Left hindlimb (tissue), 1 donor: ENCODE measurements around the gene BMP6.
"Not testable (repeated sequence)": the region's sequence is repeated elsewhere in the genome, so short reads cannot be mapped to it uniquely, and the experiment has no call there.

Experiments used
- DNase-seq: peaks from one replicate; pipeline ENCODE4 v3.0.0-alpha.2; 2018

BMP6 gene

DNA sequence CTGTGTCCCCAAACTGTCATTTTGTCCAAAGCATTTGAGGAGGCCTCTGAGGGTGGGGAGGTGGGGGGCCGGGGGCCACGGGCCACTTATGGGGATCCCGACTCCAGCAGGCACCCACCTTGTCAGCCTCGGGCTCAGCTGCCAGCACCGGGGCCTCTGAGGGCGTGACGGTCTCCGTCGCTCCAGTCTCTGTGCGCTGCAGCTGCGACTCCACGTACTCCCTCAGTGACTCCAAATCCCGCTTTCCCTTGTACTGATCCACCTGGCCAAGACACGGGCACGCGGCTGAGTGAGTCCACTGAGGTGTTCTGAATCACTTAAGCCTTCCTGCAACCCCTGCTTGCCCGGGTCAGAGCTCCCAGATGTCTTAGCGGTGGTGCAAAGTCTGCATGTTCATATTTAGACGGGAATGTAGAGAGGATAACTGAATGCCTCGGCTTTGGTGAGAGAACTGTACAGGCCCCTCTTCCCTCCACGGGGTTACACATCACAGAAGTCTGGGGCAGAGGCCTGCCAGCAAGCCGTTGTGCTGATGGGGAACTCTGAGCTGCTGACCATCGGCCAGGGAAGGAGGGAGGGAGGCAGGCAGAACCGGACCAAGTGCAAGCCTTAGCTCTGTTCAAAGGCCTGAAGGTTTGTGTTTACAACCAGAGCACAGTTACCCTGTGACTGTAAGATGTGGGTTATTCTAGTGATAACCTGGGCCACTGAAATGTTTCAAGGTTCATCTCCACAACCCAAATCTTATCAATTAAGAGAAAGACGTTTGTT, 162.9 kb downstream of the BMP6 start:
- DNase-seq: no peak

DNA sequence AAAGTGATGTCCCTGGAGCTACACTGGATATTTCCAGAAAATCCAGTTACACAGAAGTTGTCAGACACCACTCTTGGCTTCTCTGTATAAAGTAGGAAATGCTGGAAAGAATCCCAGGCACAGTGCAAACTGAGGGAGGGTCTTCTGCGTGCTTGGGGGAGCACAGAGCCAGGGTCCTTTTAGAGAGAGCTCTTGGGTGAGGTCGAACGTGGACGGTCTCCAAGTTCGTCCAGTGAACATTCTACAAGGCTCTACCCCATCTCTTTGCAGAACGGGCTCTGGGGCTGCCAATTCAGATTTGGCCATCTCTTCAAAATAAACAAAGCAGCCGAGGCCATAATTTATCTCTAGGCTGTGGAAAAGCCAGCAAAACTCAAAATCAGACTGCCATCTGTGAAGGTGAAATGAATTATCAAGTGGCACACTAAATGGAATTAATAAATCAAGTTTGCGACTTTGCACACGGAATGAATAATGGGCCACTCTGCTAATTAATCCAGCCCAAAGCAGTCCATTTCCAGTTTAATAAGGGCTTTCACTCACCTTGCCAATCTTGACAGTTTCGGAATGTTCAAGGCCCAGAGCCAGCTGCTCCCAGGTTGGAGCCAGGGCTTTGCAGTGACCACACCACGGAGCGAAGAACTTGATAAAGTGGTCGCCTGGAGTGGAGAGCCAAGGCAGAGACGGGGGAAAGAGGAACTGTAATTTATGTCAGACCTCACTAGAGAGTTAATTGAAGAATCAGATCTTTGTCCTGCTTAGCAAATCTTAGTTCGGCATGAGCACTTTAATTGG, 165.4 kb downstream of the BMP6 start:
- DNase-seq: no peak

DNA sequence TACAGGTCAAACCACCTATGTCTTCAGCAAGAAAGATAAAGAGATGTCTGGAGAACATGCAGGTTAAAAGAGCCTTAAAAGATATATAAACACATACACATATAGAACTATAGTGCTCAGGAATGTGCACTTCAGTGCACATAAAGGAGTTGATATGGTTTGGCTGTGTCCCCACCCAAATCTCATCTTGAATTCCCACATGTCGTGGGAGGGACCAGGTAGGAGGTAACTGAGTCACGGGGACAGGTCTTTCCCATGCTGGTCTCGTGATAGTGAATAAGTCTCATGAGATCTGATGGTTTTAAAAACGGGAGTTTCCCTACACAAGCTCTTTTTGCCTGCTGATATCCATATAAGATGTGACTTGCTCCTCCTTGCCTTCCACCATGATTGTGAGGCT, 166.5 kb downstream of the BMP6 start:
- DNase-seq: not testable (repeated sequence)

DNA sequence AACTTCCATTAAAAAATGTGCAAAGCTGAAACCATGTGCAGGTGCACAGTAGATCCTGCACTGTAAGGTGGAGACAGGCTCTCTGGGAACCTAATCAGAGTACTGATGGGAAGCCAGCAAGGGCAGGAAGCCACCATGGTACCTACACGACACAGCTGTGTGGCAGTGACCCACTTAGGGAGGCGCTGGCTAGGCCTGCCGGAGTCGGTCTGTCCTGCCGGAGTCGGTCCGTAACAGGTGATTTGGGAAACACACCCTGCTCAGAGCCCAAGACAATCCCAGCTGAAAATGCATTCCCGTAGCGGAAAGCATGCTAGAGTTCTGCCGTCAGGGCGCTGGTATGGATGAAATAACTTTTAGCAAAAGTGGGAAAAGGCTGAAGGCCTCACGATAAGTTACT, 167.4 kb downstream of the BMP6 start:
- DNase-seq: no peak

DNA sequence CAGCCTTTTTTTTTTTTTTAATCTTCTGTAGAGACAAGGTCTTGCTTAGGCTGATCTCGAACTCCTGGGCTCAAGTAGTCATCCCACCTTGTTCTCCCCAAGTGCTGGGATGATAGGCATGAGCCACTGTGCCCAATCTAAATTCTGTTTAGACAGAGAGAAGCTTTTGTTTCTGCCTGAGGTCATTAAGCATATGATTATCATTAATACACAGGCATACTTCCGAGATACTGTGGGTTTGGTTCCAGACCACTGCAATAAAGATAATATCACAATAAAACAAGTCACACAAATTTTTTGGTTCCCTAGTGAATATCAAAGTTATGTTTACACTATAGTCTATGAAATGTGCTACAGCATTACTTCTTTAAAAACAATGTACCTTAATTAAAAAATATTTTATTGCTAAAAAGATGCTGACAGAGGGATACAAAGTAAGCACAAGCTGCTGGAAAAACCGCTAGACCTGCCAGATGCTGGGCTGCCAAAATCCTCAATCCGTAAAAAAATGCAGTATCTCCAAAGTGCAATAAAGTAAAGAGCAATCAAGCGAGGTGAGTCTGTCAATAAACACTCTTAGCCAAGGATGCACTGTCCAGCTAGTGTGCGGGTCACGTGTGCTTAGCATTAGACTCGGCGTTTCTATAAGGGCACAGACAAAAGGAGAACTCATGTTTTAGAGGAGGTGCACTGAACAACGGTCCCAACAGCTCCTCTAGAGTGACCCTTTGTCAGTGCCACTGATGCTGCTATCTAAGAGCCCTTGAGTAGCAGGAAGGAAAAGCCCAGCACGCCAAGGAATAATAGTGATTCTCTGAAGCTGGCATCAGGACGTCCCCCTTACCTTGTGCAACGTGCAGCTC, 168.6 kb downstream of the BMP6 start:
- DNase-seq: no peak

DNA sequence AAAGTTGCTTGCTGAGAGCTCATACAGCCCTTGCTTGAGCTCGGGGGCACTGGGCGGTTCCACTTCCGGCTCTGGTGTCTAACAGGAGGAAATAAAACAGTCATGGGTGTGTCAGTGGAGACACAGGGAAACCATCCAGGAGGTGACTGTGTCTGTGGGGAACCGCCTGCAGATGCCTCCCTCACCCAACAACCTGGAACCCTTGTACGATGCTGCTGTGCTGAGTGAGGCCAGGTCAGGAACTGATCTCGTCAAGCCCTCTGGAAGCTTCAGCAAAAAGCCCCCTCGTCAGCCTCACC, 169.2 kb downstream of the BMP6 start:
- no peak for DNase-seq

DNA sequence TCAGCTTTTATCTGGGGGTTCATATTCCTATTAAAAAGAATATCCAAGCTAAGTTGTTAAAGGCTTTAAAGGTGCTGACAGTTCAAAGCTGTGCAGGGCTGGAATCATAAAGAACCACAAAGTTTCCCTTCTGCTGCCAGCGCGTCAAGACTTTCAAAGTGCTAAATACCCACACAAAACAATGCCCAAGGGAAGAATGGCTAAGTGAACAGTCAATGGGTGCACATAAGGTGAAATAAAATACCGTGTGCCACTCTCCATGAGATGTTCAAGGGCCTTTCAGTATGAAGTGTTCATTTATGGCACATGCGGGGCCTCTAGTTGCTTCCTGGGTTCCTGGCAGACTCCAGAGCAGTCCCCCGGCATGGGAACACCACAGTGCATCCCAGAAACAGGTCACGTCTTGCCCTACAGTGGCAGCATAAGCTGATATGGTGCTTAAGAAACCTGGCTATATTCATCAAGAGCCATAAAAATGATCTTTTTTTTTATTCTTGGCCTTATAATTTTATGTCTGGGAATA, 170.6 kb downstream of the BMP6 start:
- DNase-seq: no peak

DNA sequence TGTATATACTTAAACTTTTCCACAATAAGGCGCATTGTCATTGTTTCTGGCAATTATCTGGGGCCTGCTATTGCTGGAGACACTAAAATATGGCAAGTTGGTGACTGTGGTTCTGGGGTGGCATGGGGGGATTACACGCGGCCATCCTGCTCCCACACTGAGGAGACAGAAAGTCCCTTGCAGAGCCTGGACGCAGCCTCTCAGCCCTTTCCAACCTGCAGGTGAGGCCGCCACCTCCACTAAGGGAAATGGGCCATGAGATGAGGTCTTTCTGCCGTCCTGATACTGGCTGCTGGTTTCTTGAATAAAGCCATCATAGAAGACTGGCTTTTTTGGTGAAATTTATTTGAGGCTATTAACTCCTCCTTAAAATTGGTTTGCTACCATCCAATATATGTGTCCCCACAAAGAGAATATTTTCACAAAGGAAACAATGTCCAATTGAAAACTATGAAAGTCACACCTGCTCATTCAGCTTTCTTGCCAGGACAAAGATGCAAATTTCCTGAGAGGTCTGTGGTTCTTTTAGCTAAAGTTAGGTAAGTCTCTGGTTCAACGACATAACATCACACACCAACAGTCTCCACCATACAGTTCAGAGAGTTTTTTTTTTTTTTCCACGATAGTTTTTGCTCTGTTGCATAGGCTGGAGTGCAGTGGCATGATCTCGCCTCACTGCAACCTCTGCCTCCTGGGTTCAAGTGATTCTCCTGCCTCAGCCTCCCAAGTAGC, 171.7 kb downstream of the BMP6 start:
- DNase-seq: no peak

DNA sequence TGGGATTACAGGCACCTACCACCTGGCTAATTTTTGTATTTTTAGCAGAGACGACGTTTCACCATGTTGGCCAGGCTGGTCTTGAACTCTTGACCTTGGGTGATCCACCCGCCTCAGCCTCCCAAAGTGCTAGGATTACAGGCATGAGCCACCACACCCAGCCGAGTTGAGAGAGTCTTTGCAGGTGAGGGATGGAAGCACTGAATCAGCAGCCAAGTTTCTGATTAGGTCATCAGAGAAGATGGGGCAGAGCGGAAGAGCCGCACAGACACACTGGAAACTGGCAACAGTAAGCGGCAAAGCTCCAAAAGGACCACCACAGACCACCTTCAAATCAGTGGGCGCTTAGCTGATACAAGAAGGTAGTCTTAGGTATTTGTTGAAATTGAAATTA, 172.3 kb downstream of the BMP6 start:
- not testable (repeated sequence) for DNase-seq

DNA sequence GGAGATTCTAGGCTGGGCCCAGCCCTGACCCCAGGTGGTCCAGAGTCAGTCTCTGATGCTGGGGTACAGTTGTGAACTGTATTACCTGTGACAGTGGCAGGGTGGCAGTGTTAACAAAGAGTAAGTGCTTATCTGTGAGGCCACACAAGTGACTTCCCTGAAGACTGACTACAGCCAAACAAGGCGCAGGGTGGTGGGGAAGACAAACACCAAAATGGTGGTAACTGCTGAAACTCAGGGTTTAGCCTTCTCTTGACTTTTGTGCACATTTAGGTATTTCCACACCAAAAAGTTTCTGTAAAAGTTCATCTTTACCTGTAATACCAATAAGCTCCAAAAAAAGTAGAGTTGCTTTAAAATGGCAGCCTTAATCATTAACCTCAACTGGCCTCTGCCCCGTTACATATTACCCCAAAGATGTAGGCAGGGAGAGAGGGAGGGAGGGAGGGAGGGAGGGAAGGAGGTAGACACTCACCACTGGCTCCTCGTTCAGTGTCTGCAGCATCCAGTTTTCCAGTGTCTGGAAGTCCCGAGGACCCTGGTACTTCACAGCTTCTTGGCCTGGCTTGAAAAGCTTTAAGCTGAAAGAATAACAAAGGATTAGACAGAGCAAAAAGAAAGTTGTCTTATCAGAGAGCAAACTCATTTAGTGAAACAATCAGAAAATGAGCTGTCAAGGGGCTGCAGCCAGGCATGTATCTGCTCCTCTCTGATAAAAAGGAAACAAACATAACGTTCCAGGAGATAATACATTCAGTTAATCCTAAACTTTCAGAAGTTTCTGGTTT, 173.4 kb downstream of the BMP6 start:
- no peak for DNase-seq

DNA sequence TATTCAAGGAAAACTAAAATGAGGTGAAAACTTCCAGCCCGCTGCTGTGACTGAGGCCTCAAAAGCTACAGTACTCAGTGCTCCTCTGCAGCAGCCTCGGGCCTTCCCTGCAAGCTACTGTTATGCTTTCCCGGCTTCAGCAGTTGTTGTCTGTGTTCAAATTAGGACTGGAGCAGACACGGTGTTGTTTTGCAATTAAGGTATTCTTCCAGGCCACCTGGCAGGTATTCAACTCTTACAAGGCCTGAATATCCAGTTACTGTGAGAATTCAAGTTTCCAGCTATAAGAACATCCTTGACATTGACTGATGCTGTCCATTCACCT, 174.0 kb downstream of the BMP6 start:
- DNase-seq: no peak

DNA sequence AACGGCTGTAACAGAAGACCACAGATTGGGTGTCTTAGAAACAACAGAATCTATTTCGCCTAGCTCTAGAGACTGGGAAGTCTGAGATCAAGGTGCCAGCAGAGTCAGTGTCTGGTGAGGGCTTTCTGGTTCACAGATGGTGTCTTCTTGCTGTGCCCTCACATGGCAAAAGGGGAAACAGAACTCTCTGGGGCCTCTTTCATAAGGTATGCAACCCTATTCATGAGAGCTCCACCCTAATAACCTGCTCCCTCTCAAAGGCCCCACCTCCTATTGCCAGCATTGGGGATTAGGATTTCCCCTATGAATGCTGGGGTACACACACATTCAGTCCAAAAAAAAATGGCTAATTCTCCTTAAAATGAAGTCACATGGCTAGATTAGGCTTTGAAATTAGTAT, 174.7 kb downstream of the BMP6 start:
- DNase-seq: no peak

DNA sequence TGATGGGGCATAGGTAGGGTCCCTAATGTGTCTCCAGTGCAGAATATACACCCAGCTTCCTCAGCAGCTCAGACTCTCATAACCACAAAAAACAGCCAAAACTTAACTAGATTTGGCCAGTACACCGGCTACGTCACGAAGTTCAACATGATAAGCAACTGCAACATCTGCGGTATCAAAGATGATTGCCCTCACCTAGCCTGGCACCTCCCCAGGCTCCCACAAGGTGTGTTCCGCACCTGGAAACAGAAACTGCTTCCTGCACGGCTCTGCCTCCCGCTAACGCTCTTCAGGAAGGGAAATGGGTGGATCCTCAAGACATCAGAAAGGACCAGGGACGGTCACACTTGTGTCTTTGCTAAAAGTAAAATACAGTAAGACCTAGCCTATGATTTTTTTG, 175.2 kb downstream of the BMP6 start:
- no peak for DNase-seq

DNA sequence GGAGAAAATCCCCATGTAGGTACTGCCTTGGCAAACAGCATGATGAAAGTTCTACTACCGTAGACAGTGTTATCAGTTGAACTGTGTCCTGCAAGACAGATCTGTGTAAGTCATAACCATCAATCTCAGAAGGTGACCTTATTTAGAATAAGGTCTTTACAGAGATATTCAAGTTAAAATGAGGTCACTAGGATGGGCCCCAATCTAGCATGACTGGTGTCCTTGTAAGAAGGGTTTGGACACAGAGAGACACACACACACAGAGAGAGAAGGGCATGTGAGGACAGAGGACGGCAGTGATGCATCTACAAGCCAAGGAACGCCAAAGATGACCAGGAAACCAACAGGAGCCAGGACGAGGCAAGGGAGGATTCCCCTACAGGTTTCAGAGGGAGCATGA, 175.9 kb downstream of the BMP6 start:
- no peak for DNase-seq

DNA sequence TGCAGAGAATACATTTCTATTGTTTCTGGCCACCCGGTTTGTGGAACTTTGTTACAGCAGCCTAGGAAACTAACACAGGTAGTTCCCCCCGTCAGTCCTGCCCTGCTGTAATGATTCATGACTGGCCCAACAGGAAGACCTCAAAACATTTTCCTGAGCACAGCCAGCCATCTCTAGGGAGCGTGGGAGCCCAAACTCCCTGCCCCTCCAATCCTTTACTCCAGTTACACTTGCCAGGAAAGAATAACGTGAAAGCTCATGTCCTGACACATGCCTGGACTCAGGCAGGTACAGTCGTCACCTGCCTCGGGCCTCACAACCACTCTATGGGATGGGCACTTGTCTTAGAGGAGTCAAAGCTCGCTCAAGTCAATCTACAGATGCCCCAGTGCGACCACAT, 176.3 kb downstream of the BMP6 start:
- DNase-seq: no peak

DNA sequence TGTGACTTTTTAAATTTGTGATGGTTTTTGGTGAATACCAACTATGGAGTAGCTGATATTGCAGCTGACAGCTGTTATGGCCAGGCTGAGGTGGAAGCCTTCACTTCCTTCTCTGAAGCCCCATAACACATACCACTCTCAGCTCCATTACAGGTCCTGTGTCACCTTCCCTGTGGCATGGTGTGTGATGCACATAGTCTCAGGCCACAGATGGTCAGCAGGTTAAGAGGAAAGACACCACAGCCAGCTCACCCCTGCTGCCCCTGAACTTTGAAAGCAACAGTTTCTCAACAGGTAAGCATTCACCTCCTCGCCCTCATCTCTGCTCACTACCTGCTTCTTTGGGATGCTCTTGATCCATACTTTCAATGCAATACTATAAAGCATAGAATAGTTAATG, 177.0 kb downstream of the BMP6 start:
- DNase-seq: no peak

DNA sequence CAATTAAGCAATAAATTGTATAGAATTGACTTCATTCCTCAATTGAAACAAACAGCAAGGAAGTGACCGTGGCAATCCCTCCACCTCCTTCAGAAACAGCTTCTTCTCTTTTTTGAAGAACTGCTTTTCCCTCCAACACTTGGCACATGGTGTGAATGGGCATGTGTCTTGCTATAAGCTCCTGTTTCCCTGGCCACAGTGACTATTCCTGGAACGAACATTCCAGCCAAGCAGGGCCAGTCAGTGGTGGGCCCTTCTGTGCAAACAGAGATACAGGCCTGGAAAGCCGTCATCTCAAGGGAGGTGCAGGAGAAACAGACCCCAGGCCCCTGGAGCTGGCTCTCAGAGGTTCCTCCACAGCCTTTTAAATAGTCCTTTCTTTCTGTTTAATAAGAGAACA, 177.8 kb downstream of the BMP6 start:
- no peak for DNase-seq

DNA sequence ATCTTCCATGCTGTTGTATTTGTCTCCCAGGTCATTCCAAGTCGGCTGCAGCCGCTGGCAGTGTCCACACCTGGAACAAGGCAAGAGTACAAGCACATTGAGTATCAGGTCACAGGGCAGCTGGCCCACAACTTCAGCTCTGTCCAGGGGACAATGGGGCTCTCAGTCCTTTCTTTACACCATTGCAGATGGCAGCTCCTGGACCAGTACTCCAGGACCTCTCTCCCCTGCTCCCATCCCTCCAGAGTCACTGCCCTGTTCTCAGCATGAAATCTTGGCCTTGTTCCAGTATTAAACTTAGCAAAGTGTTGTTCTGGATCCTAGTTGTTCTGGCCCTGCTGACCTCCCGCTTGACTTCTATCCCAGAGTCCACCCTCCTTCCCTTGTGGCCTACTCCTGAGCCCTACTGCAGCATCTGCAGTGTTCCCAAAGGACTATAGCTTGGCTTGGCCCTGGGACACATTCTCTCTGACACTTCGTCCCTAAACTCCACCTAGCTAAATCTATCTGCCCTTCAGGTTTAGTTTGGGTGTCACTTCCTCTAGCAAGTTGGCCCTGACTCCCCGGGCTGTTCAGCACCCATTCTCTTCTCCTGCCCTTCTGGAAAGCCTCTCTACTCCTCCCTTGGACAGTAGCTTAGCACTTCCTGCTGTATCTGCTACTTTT, 178.9 kb downstream of the BMP6 start:
- no peak for DNase-seq

DNA sequence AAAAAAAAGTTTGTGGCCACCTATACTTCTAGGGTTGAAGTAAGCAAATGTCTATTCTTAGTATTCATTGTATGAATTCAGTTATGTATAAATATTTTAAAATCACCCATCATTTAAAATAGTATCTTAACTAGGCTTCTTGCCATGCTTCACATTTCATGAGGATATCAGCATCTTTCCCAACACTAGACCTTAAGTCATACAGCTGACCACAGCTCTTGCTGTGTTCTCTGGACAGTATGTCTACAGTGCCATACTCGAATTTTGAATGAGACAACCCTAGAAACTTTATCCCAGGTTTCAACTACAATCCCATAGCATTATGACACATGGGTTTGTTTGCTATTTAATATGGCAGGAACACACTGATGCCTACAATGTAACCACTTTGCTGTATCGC, 179.5 kb downstream of the BMP6 start:
- no peak for DNase-seq

DNA sequence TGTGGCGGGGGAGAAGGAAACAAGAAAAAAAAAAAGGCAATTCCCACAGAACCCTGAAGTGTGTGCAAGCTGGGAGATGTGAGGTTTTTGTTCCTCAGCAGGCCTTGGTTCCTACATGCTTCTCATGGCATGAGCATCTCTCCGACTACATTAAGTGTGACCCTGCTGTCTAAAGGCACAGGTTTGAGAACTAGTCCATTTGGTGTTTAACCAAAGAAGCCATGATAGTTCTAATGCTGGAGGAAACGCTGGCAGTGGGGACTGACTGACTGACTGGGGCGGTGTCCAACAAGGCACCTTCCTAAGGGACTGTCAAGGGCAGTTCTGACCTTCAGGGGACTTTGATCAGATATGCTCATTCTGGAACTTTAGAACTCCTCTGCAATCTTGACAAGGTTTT, 180.8 kb downstream of the BMP6 start:
- no peak for DNase-seq

DNA sequence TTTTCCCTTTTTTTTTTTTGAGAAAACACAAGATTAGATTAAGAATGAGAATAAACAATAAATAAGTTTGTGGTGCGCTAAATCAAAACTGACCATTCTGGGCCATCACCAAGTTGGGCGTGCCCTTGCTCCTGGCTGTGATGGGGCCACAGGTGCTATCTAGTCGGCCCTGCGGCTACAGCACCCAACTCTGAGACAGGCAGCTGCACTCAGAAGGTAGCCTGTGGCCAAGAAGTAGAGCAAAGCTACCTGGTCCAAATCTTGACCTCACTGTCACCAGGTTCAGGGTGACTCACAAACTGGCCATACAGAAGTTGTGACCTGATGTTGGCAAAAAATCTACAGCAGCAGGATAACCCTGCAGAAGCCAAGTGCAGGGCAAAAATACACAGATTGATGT, 181.3 kb downstream of the BMP6 start:
- no peak for DNase-seq
